Right cardiac atrium (tissue), 5 donors: ENCODE measurements around the gene MOV10L1. TPM values are rescaled to one million over a fixed set of nuclear protein-coding genes. Genes with fewer than 3 reads are reported as not detected.

ENCODE experiments used
- ATAC-seq, 2 donors: fragments of 200-7000 bp; cut with Tn5 transposase; one replicate each; pipeline versions ENCODE4 v1.8.0 to v1.9.1; 2020; ENCODE audit warnings: moderate library complexity in 2 of 2, mild to moderate bottlenecking in 1 of 2
- DNase-seq, 3 donors: peaks; one replicate each; pipeline ENCODE4 v3.0.0-alpha.2; 2020
- H3K27ac ChIP-seq: one replicate; pipeline ENCODE4 v1.5.1; 2013; ENCODE audit warnings: mild to moderate bottlenecking, low read length, control low read depth, moderate library complexity
- H3K27me3 ChIP-seq: one replicate; pipeline ENCODE4 v1.6.1; 2013; ENCODE audit not compliant: control insufficient read depth, insufficient read depth
- H3K4me1 ChIP-seq: one replicate; pipeline ENCODE4 v1.6.1; 2013; ENCODE audit warnings: low read length; ENCODE audit not compliant: control insufficient read depth, insufficient read depth
- H3K4me3 ChIP-seq: one replicate; pipeline ENCODE4 v1.5.1; 2013; ENCODE audit warnings: low read length, control low read depth
- H3K9me3 ChIP-seq: one replicate; pipeline ENCODE4 v1.6.1; 2013; ENCODE audit warnings: low read length; ENCODE audit not compliant: control insufficient read depth
- WGBS: extraction: QIAGEN DNeasy Blood & Tissue Kit; methylation state at CpG from one replicate; pipeline ENCODE4 v1.1.7; 2013; 5-methylcytosine and 5-hydroxymethylcytosine counted together
- intact Hi-C, 4 donors: fragments of 100-400 bp; cut with DNase I; formaldehyde crosslinking; loops; one replicate each; pipeline versions ENCODE4 v1.11.0 to v1.14.0; 2022 to 2023
- polyA plus RNA-seq: library from polyadenylated mRNA; stranded (reverse); fragments of 200-250 nt; gene quantifications from one replicate; pipeline ENCODE4 v1.2.3, GENCODE V29; 2013
- total RNA-seq, 4 donors: library from RNA; stranded (reverse); fragmentation: NEBNext Ultra II Directional; extraction: Animal tissue kit (Norgen Biotek cat#: 25700); gene quantifications; one replicate each; pipeline ENCODE4 v1.2.1, GENCODE V29; 2021
- donor health status: healthy with polysubstance abuse.
- donor health status: DM: no; HTN: yes; CAD: no.
- donor health status: DM: no; HTN: no; CAD: no.
- donor health status: DM: no; HTN: yes; CAD: no; lungs with severe emphysema.
- donor health status: DM: yes; HTN: yes; CAD: no.

MOV10L1 gene
- total and polyA plus RNA-seq, 5 donors = 0.29 to 0.63 (median 0.53) TPM

DNA sequence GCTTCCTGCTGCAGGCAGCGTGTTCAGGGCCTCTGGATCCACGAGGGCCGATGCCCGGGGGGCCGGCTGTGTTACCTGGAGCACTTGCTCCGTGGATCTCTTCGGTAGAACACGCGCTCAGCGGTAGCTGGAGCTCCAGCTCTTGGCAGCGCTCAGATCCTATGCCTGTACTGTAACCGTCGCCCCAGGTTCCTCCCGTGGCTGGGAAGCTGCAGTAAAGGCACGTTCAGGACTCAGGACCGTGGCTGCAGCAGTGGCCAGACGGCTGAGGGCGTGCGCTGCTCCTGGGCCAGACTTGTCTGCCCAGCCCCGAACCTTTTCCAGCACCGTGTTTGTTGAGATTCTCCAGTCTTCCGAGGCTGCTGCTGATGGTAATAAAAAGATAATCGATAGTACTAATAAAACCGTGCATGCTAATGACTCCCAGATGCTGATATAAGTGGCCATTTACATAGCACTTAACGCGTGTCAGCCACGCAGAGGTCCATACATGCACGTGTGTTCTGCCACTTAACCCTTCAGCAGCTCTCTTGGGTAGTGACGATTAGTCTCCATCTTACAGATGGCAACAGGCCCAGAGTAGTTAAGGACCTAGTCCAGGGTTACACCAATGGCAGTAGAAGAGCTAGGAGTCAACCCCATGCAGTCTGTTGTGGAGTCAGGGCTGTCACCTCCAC lies 1.4 kb downstream of the MOV10L1 start:
- ATAC-seq (no peak), DNase-seq (no peak)
- Histone ChIP-seq H3K27ac (no peak overlapping the region), H3K4me1 (no peaks in the 10 kb centered on the region), H3K9me3 (no peaks in the 10 kb centered on the region), H3K4me3 (no peak overlapping the region), H3K27me3 (no peaks in the 10 kb centered on the region)
- 84% methylated on average over 29 of the region's 29 CpGs for WGBS
- intact Hi-C loops = no loop called here

DNA sequence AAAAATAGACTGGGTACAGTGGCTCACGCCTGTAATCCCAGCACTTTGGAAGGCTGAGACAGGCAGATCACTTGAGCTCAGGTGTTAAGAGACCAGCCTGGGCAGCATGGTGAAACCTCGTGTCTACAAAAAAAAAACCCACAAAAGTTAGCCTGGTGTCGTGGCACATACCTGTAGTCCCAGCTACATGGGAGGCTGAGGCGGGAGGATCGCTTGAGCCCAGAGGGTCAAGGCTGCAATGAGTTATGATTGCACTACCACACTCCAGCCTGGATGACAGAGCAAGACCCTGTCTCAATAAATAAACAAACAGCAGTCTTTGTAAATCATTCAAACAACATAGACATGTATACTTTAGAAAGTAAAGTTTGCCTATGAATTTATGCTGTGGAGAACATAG lies 2.5 kb downstream of the MOV10L1 start:
- no peaks in the 10 kb centered on the region for H3K4me1 ChIP-seq
- H3K4me3 ChIP-seq = no peak overlapping the region
- 82% methylated on average over 5 of the region's 5 CpGs for WGBS
- intact Hi-C loops = no loop called here
- H3K27ac ChIP-seq = no peak overlapping the region
- ATAC-seq (no peak), DNase-seq (no peak)
- no peaks in the 10 kb centered on the region for H3K9me3 ChIP-seq
- no peaks in the 10 kb centered on the region for H3K27me3 ChIP-seq

DNA sequence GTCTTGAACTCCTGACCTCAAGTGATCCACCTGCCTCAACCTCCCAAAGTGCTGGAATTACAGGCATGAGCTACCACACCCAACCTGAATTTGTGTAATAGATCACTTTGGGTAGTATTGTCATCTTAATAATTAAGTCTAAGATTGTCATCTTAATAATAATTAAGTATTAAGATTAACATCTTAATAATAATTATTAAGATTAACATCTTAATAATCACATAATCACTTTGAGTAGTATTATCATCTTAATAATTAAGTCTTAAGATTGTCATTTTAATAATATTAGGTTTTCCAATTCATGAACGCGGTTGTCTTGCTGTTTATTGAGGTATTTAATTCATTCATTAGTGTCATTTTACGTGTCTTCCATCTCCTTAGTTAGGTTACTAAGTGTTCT lies 8.2 kb downstream of the MOV10L1 start:
- 89% methylated on average over 3 of the region's 3 CpGs for whole genome bisulfite sequencing
- no peaks in the 10 kb centered on the region for H3K4me1 ChIP-seq
- H3K9me3 ChIP-seq = no peaks in the 10 kb centered on the region
- intact Hi-C loops = no loop called here
- ATAC-seq = no peak
- H3K4me3 ChIP-seq = no peak overlapping the region
- H3K27ac ChIP-seq = no peak overlapping the region
- H3K27me3 ChIP-seq = no peaks in the 10 kb centered on the region
- no peak for DNase-seq

DNA sequence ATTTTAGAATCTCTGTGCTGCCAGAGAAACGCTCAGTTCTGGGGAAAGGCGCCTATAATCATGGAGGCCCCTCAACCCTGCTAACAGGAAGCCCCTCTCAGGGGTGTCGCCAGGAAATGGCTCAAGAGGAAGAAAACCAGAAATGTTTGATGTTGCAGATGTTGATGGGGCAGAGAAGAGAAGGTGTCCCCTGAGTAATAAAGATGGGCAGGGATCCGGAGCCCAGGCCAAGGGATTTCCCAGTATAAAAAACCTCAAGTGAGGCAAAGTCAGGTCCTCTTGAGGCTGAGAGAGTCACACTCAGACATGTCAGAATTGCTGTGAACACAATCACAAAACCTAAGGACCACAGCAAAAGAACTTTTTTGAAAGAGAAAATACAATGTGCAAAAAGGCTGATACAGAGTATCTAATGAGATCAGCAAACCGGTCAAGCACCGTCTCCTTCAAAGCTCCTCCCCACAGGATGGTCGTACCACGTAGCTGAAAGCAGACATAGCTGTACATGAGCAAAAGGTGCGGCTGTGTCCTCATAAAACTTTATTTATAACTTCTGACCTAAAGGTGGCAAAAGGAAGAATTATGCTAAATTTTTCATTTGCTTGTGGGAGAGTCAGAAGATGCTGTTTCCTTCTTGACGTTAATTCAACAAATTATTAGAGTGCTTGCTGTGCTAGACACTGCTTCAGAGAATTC lies 12.2 kb downstream of the MOV10L1 start:
- 75% methylated on average over 10 of the region's 10 CpGs for WGBS
- Histone ChIP-seq H3K27ac (no peak overlapping the region), H3K9me3 (no peaks in the 10 kb centered on the region), H3K4me1 (no peaks in the 10 kb centered on the region), H3K4me3 (no peak overlapping the region), H3K27me3 (no peaks in the 10 kb centered on the region)
- intact Hi-C loops = no loop called here
- no peak for ATAC-seq
- DNase-seq = no peak

DNA sequence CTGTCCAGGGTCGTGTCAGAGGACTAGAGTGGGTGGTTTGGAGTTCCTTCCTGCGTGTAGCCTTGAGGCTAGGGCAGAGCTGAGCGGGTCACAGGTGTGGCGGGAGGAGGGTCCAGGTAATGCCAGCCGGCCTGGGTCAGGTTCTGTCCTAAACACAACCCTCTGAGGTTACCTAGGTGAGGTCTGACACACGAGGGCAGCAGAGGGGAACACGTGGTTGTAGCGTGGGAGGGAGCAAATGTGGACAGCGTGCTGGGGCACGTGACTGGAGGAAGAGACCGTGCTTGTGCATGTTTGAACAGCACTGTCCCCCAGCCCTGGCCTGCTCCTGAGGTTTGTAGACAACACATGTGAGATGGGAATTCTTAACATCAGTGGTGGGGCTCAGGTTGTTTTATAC lies 13.1 kb downstream of the MOV10L1 start:
- H3K9me3 ChIP-seq = no peaks in the 10 kb centered on the region
- no peaks in the 10 kb centered on the region for H3K27me3 ChIP-seq
- ATAC-seq (peak in 1 of 2 donors; percentile 26), DNase-seq (no peak)
- H3K4me3 ChIP-seq = no peak overlapping the region
- intact Hi-C loops = no loop called here
- H3K4me1 ChIP-seq = no peaks in the 10 kb centered on the region
- 61% methylated on average over 11 of the region's 11 CpGs for WGBS
- H3K27ac ChIP-seq = no peak overlapping the region

DNA sequence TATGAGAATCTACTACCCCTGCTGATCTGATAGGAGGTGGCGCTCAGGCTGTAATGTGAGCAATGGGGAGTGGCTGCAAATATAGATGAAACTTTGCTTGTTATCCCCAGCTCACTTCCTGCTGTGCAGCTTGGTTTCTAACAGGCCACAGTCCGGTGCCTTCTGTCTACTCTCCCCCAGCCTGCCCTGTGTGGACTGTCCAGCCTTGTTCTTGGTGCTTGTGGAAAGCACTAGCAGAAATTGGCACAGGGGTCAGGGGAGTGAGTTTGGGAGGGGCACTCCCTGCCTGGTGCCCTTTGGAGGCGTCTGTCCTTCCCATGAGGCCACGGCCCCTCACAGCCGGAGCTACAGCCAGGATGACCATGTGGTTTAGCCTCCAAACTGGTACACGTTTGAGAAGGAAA lies 14.3 kb downstream of the MOV10L1 start:
- Histone ChIP-seq H3K9me3 (no peaks in the 10 kb centered on the region), H3K4me1 (no peaks in the 10 kb centered on the region), H3K27ac (no peak overlapping the region), H3K4me3 (no peak overlapping the region), H3K27me3 (no peaks in the 10 kb centered on the region)
- WGBS = 75% methylated on average over 6 of the region's 6 CpGs
- DNase-seq (no peak), ATAC-seq (no peak)
- intact Hi-C loops = no loop called here

DNA sequence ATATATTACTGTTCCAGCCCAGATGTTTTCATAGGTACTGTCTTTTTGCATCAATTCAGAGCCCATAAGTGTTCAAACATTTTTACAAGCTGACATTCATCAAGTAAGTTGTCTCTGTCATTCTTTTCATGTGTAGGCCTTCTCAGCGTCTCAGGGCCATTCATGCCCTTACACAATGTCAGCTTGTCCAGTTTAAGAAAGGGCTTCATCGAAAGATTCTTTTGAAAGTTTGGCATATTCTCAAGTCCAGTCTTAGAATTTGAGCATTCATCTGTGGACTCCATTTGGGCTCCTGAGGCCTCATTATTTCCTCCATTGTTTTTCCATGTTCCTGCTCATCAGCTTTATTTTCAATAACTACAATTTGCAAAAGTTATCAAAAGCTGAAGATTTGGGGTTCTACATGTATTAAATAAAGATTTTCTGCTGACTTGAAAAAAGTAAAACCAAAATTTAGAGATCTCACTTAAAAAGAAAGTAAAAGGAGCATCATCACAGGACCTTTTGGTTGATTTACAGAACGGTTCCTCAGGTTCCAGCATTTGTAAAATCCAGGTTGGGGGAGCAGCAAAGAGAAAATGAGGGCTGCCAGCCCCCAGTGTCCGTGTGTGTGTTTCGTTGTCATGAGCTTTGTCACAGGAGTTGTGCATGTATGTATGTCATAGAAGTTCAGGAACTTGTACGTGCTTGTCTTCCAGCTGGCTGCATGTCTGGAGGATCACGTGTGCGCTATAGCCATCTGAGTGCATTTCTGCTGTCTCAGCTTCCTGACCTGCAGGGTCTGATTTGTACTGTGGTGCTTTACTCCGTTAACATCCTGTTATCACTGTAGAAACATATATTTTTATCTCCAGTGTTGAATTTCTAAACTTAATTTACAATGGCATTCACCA lies 15.6 kb downstream of the MOV10L1 start:
- H3K9me3 ChIP-seq = no peaks in the 10 kb centered on the region
- H3K27ac ChIP-seq = no peak overlapping the region
- H3K4me1 ChIP-seq = no peaks in the 10 kb centered on the region
- DNase-seq (no peak), ATAC-seq (no peak)
- intact Hi-C loops = no loop called here
- no peak overlapping the region for H3K4me3 ChIP-seq
- WGBS = 42% methylated on average over 9 of the region's 9 CpGs
- no peaks in the 10 kb centered on the region for H3K27me3 ChIP-seq

DNA sequence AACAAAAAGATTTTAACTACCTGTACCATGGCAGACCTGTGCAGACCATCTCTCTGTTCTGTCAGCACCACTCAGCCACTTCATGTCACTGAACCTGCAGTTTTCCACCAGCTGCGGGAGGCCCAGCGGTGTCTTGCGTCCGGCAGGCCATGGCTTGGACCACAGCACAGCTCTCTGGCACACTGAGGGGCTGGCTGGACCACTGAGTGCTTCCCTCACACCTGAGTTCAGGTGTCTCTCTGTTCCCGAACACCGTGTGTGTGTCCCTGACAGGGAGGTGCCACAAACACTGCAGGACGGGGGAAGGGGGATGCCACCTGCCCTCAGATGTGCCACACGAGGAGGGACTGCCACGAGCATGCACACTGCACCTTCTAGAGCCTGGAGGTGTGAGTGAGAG lies 17.7 kb downstream of the MOV10L1 start:
- intact Hi-C loops = no loop called here
- Histone ChIP-seq H3K9me3 (no peaks in the 10 kb centered on the region), H3K27ac (no peak overlapping the region), H3K4me1 (no peaks in the 10 kb centered on the region), H3K4me3 (no peak overlapping the region), H3K27me3 (no peaks in the 10 kb centered on the region)
- ATAC-seq (no peak), DNase-seq (no peak)
- WGBS = 86% methylated on average over 9 of the region's 9 CpGs

DNA sequence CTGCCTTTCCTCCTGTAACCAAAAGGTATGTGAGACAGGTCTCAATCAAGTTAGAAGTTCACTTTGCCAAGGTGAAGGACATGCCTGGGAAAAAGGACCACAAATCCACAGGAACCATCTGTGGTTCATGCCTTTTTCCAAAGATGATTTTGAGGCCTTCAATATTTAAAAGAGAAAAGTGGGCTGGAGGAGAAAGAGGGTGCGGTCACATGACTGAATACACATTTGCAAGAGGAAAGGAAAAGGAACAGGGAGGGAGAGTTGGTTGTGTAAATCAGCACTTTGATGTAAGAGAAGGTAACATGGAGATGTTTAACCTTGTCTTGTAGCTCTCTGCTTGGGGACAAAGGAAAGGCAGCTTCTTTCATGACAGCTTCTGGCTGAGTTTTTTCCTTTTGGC lies 21.2 kb downstream of the MOV10L1 start:
- Histone ChIP-seq H3K27me3 (no peaks in the 10 kb centered on the region), H3K4me1 (no peaks in the 10 kb centered on the region), H3K4me3 (no peak overlapping the region), H3K9me3 (no peaks in the 10 kb centered on the region), H3K27ac (no peak overlapping the region)
- intact Hi-C loops = no loop called here
- WGBS = 94% methylated on average over 1 of the region's 1 CpG
- DNase-seq (no peak), ATAC-seq (no peak)

DNA sequence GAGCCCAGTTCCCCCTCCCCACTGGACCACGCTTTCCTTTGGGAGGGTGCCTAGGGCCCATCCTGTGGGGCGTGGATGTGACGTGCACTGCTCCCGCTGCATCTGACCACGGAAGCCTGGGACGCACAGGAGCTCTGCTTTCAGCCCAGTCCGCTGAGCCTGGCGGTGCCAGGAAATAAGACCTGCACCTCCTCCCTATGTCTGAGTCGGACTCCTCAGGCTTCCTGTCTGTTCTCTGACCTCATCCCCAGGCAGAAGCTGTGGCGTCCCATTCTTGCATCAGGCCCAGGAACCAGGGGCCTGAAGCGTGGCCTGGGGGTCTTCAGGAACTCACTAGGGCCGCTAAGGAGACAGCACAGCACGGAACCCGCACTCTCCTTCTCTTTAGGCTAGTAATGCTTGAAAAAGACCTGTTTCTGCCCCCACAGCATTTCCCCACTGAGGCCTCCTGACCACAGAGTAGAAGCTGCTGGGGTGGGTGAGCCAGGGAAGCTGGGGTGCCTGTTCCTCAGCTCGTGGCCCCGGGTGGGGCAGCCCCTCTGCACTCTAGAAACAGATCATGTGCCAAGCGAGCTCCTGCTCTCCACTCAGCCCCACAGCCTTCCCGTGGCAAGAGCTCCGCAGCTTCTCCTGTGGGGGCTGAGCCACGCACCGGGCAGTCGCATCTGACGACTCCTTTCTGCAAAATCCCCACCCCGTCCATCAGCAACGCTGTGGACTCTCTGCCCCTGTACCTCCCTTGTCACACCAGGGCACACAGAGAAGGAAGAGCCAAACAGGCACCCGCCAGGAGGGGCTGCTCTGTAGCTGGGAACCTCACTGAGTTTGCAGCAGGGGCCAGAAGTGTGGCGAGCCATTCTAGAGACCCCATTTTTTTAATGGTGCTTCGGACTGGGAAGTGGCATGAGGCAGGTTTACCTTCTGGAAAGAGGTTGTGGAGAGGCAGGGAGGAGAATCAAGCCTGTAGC lies 22.6 kb downstream of the MOV10L1 start:
- intact Hi-C loops = no loop called here
- no peak overlapping the region for H3K27ac ChIP-seq
- ATAC-seq = peak; percentile 65 to 87

More for the DNA sequence above, 22.6 kb downstream of the MOV10L1 start:
- no peaks in the 10 kb centered on the region for H3K27me3 ChIP-seq
- no peaks in the 10 kb centered on the region for H3K9me3 ChIP-seq
- H3K4me3 ChIP-seq = no peak overlapping the region
- peak; percentile 52 to 79 (median 74) for DNase-seq
- 62% methylated on average over 28 of the region's 28 CpGs for WGBS
- H3K4me1 ChIP-seq = no peaks in the 10 kb centered on the region
